IMR-90 (cell line): ENCODE results near the gene ZZZ3. TPM values are rescaled to one million over a fixed set of nuclear protein-coding genes. Genes with fewer than 3 reads are reported as not detected.

Experiments
- ATAC-seq: fragments of 200-7000 bp; cut with Tn5 transposase; 2 replicates; pipeline ENCODE4 v1.9.1; 2020; ENCODE audit warnings: low read depth, mild to moderate bottlenecking, moderate library complexity
- BruUV-seq: library from RNA; stranded (reverse); fragments of 400-500 nt; replicated peaks from 2 replicates; lab custom pipeline; 2021; lab: Mats Ljungman, UMichigan
- CTCF ChIA-PET: fragments of 300-600 bp; formaldehyde crosslinking; extraction: SDS; loops from one replicate; lab custom pipeline; 2021; ENCODE audit warnings: antibody characterized with exemption; lab: Yijun Ruan, JAX
- POLR2A ChIA-PET: fragments of 300-600 bp; sonication (Branson Sonifier 250); formaldehyde crosslinking; loops from one replicate; lab custom pipeline; 2022; ENCODE audit warnings: antibody characterized with exemption; ENCODE audit not compliant: unreplicated experiment; lab: Charles Lee
- DNase-seq: peaks from one replicate; pipeline ENCODE4 v3.0.0; 2013
- H2AFZ ChIP-seq: replicated peaks from 2 replicates; pipeline ENCODE3; 2013; ENCODE audit warnings: low read length, mild to moderate bottlenecking; ENCODE audit not compliant: poor library complexity
- H2AK5ac ChIP-seq: 2 replicates; pipeline ENCODE4 v1.6.1; 2013; ENCODE audit warnings: low read depth, low read length, inconsistent platforms
- H2AK9ac ChIP-seq: replicated peaks from 2 replicates; pipeline ENCODE3; 2013; ENCODE audit warnings: mild to moderate bottlenecking, low read depth, low read length, moderate library complexity; ENCODE audit not compliant: poor library complexity
- H2BK120ac ChIP-seq: 2 replicates; pipeline ENCODE4 v1.6.1; 2013; ENCODE audit warnings: low read depth, low read length, inconsistent platforms
- H2BK15ac ChIP-seq: 3 replicates; pipeline ENCODE4 v1.6.1; 2013; ENCODE audit warnings: low read depth, low read length, inconsistent platforms
- H2BK20ac ChIP-seq: 2 replicates; pipeline ENCODE4 v1.6.1; 2013; ENCODE audit warnings: low read depth, mild to moderate bottlenecking, inconsistent platforms, low read length, moderate library complexity
- H2BK5ac ChIP-seq: 2 replicates; pipeline ENCODE4 v1.6.1; 2013; ENCODE audit warnings: mild to moderate bottlenecking, low read depth, low read length, inconsistent platforms; ENCODE audit not compliant: poor library complexity, severe bottlenecking
- H3K14ac ChIP-seq: replicated peaks from 2 replicates; pipeline ENCODE4 v1.6.1; 2013; ENCODE audit warnings: low read depth, low read length, inconsistent platforms
- H3K18ac ChIP-seq: 2 replicates; pipeline ENCODE4 v1.6.1; 2013; ENCODE audit warnings: low read depth, low read length, control low read depth
- H3K23ac ChIP-seq: 2 replicates; pipeline ENCODE4 v1.6.1; 2013; ENCODE audit warnings: low read depth, low read length, inconsistent platforms
- H3K27ac ChIP-seq: 2 replicates; pipeline ENCODE4 v1.5.1; 2013; ENCODE audit warnings: mild to moderate bottlenecking, control low read depth, low read length; ENCODE audit not compliant: insufficient read depth
- H3K27me3 ChIP-seq: 2 replicates; pipeline ENCODE4 v1.6.1; 2013; ENCODE audit warnings: low read length; ENCODE audit not compliant: control insufficient read depth, insufficient read depth
- H3K36me3 ChIP-seq: 2 replicates; pipeline ENCODE4 v1.6.1; 2013; ENCODE audit warnings: low read length, mixed read lengths; ENCODE audit not compliant: control insufficient read depth, insufficient read depth
- H3K4ac ChIP-seq: 2 replicates; pipeline ENCODE4 v1.6.1; 2013; ENCODE audit warnings: low read depth, low read length, inconsistent platforms
- H3K4me1 ChIP-seq: 2 replicates; pipeline ENCODE4 v1.6.1; 2013; ENCODE audit warnings: low read length, mixed read lengths; ENCODE audit not compliant: control insufficient read depth, insufficient read depth
- H3K4me2 ChIP-seq: 2 replicates; pipeline ENCODE4 v1.6.1; 2013; ENCODE audit warnings: low read depth, mild to moderate bottlenecking, control low read depth, low read length, moderate library complexity
- H3K4me3 ChIP-seq: 2 replicates; pipeline ENCODE4 v1.5.1; 2013; ENCODE audit warnings: low read depth, mild to moderate bottlenecking, control low read depth, low read length, moderate library complexity; ENCODE audit not compliant: insufficient read depth
- H3K56ac ChIP-seq: 2 replicates; pipeline ENCODE4 v1.6.1; 2013; ENCODE audit warnings: low read length, inconsistent platforms; ENCODE audit not compliant: insufficient read depth; ENCODE audit errors: extremely low read depth
- H3K79me1 ChIP-seq, 2 experiments: 2 replicates each; pipeline ENCODE4 v1.6.1; 2013; ENCODE audit warnings: low read length in 2 of 2, inconsistent platforms in 1 of 2, low read depth in 1 of 2
- H3K9ac ChIP-seq: 2 replicates; pipeline ENCODE4 v1.6.1; 2013; ENCODE audit warnings: low read depth, low read length, control low read depth
- H3K9me1 ChIP-seq: 2 replicates; pipeline ENCODE4 v1.6.1; 2013; ENCODE audit warnings: low read length, inconsistent platforms; ENCODE audit not compliant: insufficient read depth
- H3K9me3 ChIP-seq: 2 replicates; pipeline ENCODE4 v1.6.1; 2013; ENCODE audit warnings: low read length; ENCODE audit not compliant: control insufficient read depth, insufficient read depth
- H4K20me1 ChIP-seq: 2 replicates; pipeline ENCODE4 v1.6.1; 2013; ENCODE audit warnings: low read length, inconsistent platforms; ENCODE audit not compliant: insufficient read depth
- H4K5ac ChIP-seq: 2 replicates; pipeline ENCODE4 v1.6.1; 2013; ENCODE audit warnings: mild to moderate bottlenecking, low read depth, low read length, control low read depth
- H4K8ac ChIP-seq, 2 experiments: 2 replicates each; pipeline ENCODE4 v1.6.1; 2013; ENCODE audit warnings: low read depth in 2 of 2, low read length in 2 of 2, control low read depth in 1 of 2, inconsistent platforms in 1 of 2
- H4K91ac ChIP-seq: 2 replicates; pipeline ENCODE4 v1.6.1; 2013; ENCODE audit warnings: low read depth, low read length, inconsistent platforms; ENCODE audit not compliant: insufficient read depth
- NFE2L2 ChIP-seq: fragments of 150-350 bp; IDR thresholded peaks from 2 replicates; pipeline ENCODE4 v1.6.1; 2016; ENCODE audit warnings: low read depth, mild to moderate bottlenecking, low read length
- RFX5 ChIP-seq: IDR thresholded peaks from 2 replicates; pipeline ENCODE4 v1.8.0; 2012; ENCODE audit warnings: low read depth, mild to moderate bottlenecking, low read length, moderate library complexity
- WGBS, 2 experiments: methylation state at CpG; one replicate each; pipeline versions ENCODE4 v1.1.5 to v1.1.7; 2013; ENCODE audit warnings: missing lambda C conversion rate in 2 of 2; ENCODE audit not compliant: insufficient read length in 1 of 2; ENCODE audit errors: extremely low coverage in 2 of 2; 5-methylcytosine and 5-hydroxymethylcytosine counted together
- dilution Hi-C: fragments of 300-500 bp; cut with HindIII; formaldehyde crosslinking; loops from one replicate; pipeline ENCODE4 v1.14.3; 2018; ENCODE audit warnings: low sequenced_read_pairs; ENCODE audit not compliant: unreplicated experiment
- in situ Hi-C: fragments of 300-500 bp; cut with MboI; formaldehyde crosslinking; loops from 3 replicates; pipeline ENCODE4 v1.14.3; 2019; ENCODE audit warnings: low sequenced_read_pairs, inconsistent platforms, mixed read lengths
- intact Hi-C: fragments of 100-400 bp; cut with micrococcal nuclease; formaldehyde crosslinking; loops from 2 replicates; pipeline ENCODE4 v1.10.0; 2022
- microRNA-seq, 2 experiments: library from miRNA; stranded (forward) in 1 of 2; unstranded in 1 of 2; fragments of 10-50 nt in 1 of 2; fragments of <30 nt in 1 of 2; gene quantifications in 1 of 2; microRNA quantifications in 1 of 2; one replicate each; pipeline versions ENCODE3 to v1.1.0; 2013 to 2020; ENCODE audit not compliant: insufficient read depth in 1 of 2, insufficient read length in 1 of 2, unreplicated experiment in 1 of 2
- polyA plus RNA-seq, 3 experiments: library from polyadenylated mRNA; depleted of rRNA; stranded (reverse); fragments of >200 nt; gene quantifications; 2 replicates each; pipeline ENCODE4 v1.2.3, GENCODE V29; 2012; ENCODE audit warnings: low replicate concordance in 1 of 3
- small RNA-seq, 5 experiments: library from RNA; depleted of rRNA; stranded (forward); fragments of <200 nt; gene quantifications; one replicate each; pipeline ENCODE3, GENCODE V24; 2012
- total RNA-seq: library from RNA; depleted of rRNA; stranded (reverse); fragments of >200 nt; gene quantifications from 2 replicates; pipeline ENCODE4 v1.2.3, GENCODE V29; 2012; rRNA removed
- TF ChIP-seq, protein P1 (sequence below): conservative IDR thresholded peaks from 2 replicates; pipeline ENCODE4 v1.5.1; 2012; ENCODE audit warnings: mild to moderate bottlenecking, low read depth, low read length, improper control_type of control experiment

ZZZ3 gene
- total and polyA plus RNA-seq, 2 of the 4 experiments (the other 2 are of a cell fraction), result 14.2 to 66.3 TPM

DNA sequence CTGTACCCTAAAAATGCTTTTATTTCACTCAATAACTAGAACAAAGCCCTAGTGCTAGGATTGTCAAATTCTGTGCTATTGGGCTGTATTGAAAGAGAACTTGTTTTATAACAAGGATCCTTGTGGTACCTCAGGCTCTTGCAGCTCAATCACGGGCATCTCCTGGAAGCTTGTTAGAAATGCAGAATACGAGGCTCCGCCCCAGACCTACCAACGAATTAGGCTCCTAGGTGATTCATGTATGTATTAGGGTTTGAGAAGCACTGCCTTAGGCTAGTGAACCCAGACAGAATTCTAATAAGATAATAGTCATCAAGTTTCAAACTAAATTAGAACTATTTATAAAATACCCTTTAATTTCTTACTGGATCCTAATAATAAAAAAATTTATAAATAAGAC is 45.6 kb downstream of the ZZZ3 start:
- H3K36me3 ChIP-seq, result peaks cover 17% of the 10 kb centered on the region
- H3K4me2 ChIP-seq, result no peak overlapping the region
- no peak overlapping the region for H2BK5ac ChIP-seq
- H3K14ac ChIP-seq, result no peak overlapping the region
- peaks cover 5% of the 10 kb centered on the region; the same call in 1 of the 2 replicates for H3K9me1 ChIP-seq
- H3K4ac ChIP-seq, result no peak overlapping the region
- H3K4me3 ChIP-seq, result no peak overlapping the region
- peaks cover 4% of the 10 kb centered on the region; the same call in 1 of the 2 replicates for H4K20me1 ChIP-seq
- no peak overlapping the region for H3K9ac ChIP-seq
- H3K23ac ChIP-seq, result no peak overlapping the region
- ATAC-seq (no peak), DNase-seq (no peak)
- no peak overlapping the region for H2BK20ac ChIP-seq
- TF ChIP-seq RFX5, result no peak
- TF ChIP-seq, protein P1, sequence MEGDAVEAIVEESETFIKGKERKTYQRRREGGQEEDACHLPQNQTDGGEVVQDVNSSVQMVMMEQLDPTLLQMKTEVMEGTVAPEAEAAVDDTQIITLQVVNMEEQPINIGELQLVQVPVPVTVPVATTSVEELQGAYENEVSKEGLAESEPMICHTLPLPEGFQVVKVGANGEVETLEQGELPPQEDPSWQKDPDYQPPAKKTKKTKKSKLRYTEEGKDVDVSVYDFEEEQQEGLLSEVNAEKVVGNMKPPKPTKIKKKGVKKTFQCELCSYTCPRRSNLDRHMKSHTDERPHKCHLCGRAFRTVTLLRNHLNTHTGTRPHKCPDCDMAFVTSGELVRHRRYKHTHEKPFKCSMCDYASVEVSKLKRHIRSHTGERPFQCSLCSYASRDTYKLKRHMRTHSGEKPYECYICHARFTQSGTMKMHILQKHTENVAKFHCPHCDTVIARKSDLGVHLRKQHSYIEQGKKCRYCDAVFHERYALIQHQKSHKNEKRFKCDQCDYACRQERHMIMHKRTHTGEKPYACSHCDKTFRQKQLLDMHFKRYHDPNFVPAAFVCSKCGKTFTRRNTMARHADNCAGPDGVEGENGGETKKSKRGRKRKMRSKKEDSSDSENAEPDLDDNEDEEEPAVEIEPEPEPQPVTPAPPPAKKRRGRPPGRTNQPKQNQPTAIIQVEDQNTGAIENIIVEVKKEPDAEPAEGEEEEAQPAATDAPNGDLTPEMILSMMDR, result no peak
- no peak for TF ChIP-seq NFE2L2
- ChIA-PET CTCF (no interaction called here), POLR2A (no interaction called here)
- H4K91ac ChIP-seq, result no peak overlapping the region
- H3K27me3 ChIP-seq, result no peaks in the 10 kb centered on the region
- intact Hi-C loops (loop anchor here (5.0 kb wide), 1 partner anchor 35 kb away; no protein-coding TSS in a partner anchor), in situ Hi-C loops (no loop called here), dilution Hi-C loops (no loop called here)
- no peak overlapping the region for H3K56ac ChIP-seq
- no peak overlapping the region for H2AFZ ChIP-seq
- H3K27ac ChIP-seq, result no peak overlapping the region
- H3K4me1 ChIP-seq, result peaks cover 2% of the 10 kb centered on the region; the same call in 1 of the 2 replicates
- no CpG with 5 or more reads among the region's 4 CpGs for WGBS, 2 experiments
- no peak overlapping the region for H3K18ac ChIP-seq
- H2AK5ac ChIP-seq, result no peak overlapping the region
- no peak overlapping the region for H2AK9ac ChIP-seq
- H2BK15ac ChIP-seq, result no peak overlapping the region
- H2BK120ac ChIP-seq, result no peak overlapping the region
- H3K79me1 ChIP-seq, result peaks cover 20 to 48% of the 10 kb centered on the region in 2 experiments
- BruUV-seq, result no TSS peak
- H3K9me3 ChIP-seq, result no peaks in the 10 kb centered on the region
- H4K5ac ChIP-seq, result no peak overlapping the region
- no peak overlapping the region for H4K8ac ChIP-seq

Small RNAs within 50 kb of the gene (microRNA-seq; reads per million reads assigned to microRNA genes)
- gene RN7SL370P (ENCODE audit: insufficient read depth, insufficient read length), result not detected

Small RNAs within 50 kb of the gene (small RNA-seq; reads per million reads assigned to genes)
- gene RN7SL370P, result 0 reads per million in 5 experiments

Other genes with a start within 250 kb of the ZZZ3 start
- 64.5 and 89.4 TPM in 2 replicates for gene USP33, start 77.2 kb upstream of the ZZZ3 start, total RNA-seq
- gene USP33, start 77.2 kb upstream of the ZZZ3 start, polyA plus RNA-seq (2012; rRNA removed), result 25.5 and 33.7 TPM in 2 replicates
- 16.3 and 21.4 TPM in 2 replicates for gene MIGA1, start 97.0 kb upstream of the ZZZ3 start, total RNA-seq
- gene MIGA1, start 97.0 kb upstream of the ZZZ3 start, polyA plus RNA-seq (2012; rRNA removed), result 3.9 and 5.7 TPM in 2 replicates
- 5.2 and 10.3 TPM in 2 replicates for gene NEXN, start 206.0 kb upstream of the ZZZ3 start, total RNA-seq
- 13.4 and 16.1 TPM in 2 replicates for gene NEXN, start 206.0 kb upstream of the ZZZ3 start, polyA plus RNA-seq (2012; rRNA removed)